Stomach (tissue), 4 donors: ENCODE results near the gene NIPAL3.

Source experiments
- POLR2A ChIP-seq, 4 donors: fragments of 450-650 bp; IDR thresholded peaks; one replicate each; pipeline ENCODE4 v1.6.1; 2016; ENCODE audit warnings: antibody characterized with exemption in 4 of 4, control low read depth in 2 of 4, mild to moderate bottlenecking in 1 of 4, moderate library complexity in 1 of 4
- POLR2AphosphoS5 ChIP-seq, 3 donors: sonication (generic); formaldehyde crosslinking; IDR thresholded peaks; one replicate each; pipeline ENCODE4 v1.6.1; 2016; ENCODE audit warnings: antibody characterized with exemption in 3 of 3
- TF ChIP-seq, protein P1 (sequence below), 7 experiments: fragments of 450-650 bp in 4 of 7; fragments of 200-600 bp in 3 of 7; sonication (generic) in 3 of 7; IDR thresholded peaks; one replicate each; pipeline ENCODE4 v1.5.1; 2016 to 2019; ENCODE audit warnings: antibody characterized with exemption in 7 of 7, control low read depth in 2 of 7, mild to moderate bottlenecking in 1 of 7

DNA sequence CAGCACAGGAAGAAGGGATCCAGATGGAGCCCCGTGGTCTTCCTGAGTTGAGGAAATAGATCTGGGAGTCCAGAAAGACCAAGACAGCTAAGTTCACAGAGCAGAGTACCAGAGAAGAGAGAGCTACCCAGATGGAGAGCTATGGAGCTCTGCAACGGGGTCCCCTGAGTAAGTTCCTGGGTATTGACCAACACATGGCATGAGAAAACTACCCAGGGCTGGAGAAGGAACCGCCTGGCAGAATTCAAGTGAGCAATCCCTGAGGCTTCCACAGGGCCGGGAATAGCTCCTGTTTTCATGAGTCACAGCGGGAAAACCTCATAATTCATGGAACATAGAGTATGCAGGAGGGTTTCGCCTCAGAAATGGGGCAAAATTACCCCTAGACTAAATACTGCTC lies 21.7 kb upstream of the NIPAL3 start:
- no peak for TF ChIP-seq POLR2A (IDR thresholded peaks at IDR 0.05)
- TF ChIP-seq POLR2AphosphoS5 (IDR thresholded peaks at IDR 0.05) = no peak
- TF ChIP-seq, protein P1, sequence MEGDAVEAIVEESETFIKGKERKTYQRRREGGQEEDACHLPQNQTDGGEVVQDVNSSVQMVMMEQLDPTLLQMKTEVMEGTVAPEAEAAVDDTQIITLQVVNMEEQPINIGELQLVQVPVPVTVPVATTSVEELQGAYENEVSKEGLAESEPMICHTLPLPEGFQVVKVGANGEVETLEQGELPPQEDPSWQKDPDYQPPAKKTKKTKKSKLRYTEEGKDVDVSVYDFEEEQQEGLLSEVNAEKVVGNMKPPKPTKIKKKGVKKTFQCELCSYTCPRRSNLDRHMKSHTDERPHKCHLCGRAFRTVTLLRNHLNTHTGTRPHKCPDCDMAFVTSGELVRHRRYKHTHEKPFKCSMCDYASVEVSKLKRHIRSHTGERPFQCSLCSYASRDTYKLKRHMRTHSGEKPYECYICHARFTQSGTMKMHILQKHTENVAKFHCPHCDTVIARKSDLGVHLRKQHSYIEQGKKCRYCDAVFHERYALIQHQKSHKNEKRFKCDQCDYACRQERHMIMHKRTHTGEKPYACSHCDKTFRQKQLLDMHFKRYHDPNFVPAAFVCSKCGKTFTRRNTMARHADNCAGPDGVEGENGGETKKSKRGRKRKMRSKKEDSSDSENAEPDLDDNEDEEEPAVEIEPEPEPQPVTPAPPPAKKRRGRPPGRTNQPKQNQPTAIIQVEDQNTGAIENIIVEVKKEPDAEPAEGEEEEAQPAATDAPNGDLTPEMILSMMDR (IDR thresholded peaks at IDR 0.05) = no peak
